ENCODE measurements around the gene TRABD2B. TPM values are rescaled to one million over a fixed set of nuclear protein-coding genes. Genes with fewer than 3 reads are reported as not detected.

Gene TRABD2B
- total RNA-seq, 1 donor from 2014 or later: 1.4 TPM

DNA sequence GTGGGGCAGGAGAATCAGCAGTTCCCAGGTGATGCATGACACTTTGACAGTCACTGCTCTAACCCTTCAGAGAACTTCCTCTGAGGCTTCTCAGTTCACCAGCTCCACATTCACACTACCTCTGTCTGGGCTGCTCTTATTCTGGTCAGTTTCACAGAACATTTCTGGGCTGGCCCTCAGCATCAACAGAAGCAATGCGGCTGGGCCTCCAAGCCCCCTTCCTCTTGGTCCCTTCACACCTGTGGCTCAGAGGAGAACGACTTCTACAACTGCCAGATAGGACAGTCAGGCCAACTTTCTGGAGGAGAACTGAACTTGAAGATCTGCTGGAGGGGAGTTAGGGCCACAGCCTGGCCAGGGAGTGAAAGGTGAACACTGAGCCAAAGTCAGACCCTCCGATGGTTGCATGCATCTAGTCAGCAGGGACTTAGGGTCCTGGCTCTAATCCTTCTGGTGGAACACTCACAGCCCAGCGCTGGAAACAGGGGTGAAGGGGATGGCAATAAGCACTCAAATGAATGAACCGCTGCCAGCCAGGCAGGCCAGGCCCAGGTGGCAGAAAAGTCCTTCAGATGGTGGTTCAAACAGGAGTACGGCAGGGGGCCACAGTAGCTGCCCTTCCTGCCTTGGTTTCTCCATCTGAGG, 285.2 kb downstream of the TRABD2B start:
- no peaks in the 10 kb centered on the region for H3K9me3 ChIP-seq (replicated peaks)
- H3K4me1 ChIP-seq: peaks cover 30% of the 10 kb centered on the region
- no peak overlapping the region for H3K4me3 ChIP-seq
- no peak for DNase-seq
- H3K27me3 ChIP-seq (ENCODE audit: low read depth): peaks cover 99% of the 10 kb centered on the region
- no peaks in the 10 kb centered on the region for H3K36me3 ChIP-seq
- intact Hi-C loops (cut with micrococcal nuclease): loop anchor here (10.0 kb wide), 1 partner anchor 277 kb away; the partner anchor contains the start of gene FOXD2
- H3K27ac ChIP-seq (replicated peaks): no peak overlapping the region
- TF ChIP-seq, protein P1, sequence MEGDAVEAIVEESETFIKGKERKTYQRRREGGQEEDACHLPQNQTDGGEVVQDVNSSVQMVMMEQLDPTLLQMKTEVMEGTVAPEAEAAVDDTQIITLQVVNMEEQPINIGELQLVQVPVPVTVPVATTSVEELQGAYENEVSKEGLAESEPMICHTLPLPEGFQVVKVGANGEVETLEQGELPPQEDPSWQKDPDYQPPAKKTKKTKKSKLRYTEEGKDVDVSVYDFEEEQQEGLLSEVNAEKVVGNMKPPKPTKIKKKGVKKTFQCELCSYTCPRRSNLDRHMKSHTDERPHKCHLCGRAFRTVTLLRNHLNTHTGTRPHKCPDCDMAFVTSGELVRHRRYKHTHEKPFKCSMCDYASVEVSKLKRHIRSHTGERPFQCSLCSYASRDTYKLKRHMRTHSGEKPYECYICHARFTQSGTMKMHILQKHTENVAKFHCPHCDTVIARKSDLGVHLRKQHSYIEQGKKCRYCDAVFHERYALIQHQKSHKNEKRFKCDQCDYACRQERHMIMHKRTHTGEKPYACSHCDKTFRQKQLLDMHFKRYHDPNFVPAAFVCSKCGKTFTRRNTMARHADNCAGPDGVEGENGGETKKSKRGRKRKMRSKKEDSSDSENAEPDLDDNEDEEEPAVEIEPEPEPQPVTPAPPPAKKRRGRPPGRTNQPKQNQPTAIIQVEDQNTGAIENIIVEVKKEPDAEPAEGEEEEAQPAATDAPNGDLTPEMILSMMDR (IDR thresholded peaks at IDR 0.05; ENCODE audit: borderline replicate concordance): no peak

DNA sequence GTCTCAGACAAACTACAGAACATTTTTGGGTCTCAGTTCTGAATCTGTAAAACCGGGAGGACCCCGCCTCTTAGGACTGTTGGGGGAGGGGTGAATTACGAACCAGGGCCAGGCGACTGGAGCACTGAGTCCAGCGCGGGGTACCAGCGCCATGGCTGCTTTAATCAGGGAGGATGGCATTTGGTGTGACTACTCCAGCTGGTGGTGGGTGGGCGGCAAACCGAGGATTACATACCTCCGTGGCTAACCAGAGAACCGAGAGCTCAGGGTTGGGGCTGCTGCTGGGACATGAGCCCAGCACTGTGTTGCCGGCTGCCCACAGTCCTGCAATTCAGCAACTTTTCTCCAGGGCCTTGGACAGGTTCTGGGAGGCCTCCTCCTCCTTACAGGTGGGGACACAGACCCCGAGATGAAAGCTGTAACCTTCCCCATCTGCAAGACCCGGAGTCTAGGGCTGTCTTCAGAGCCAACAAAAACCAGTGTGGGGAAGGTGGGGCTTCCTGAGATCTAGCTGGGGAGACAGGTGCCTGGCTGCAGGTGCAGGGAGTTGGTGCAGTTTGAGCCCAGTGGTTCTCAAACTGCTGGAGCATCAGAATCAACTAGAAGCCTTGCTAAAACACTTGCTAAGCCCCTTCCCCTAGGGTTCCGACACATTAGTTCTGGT, 285.9 kb downstream of the TRABD2B start:
- no peak for DNase-seq
- intact Hi-C loops (cut with micrococcal nuclease): loop anchor here (10.0 kb wide), 1 partner anchor 277 kb away; the partner anchor contains the start of gene FOXD2
- no peaks in the 10 kb centered on the region for H3K9me3 ChIP-seq (replicated peaks)
- H3K27ac ChIP-seq (replicated peaks): no peak overlapping the region
- no peaks in the 10 kb centered on the region for H3K36me3 ChIP-seq
- TF ChIP-seq, protein P1 (IDR thresholded peaks at IDR 0.05; ENCODE audit: borderline replicate concordance): no peak
- H3K4me3 ChIP-seq: no peak overlapping the region
- peaks cover 99% of the 10 kb centered on the region for H3K27me3 ChIP-seq (ENCODE audit: low read depth)
- peaks cover 30% of the 10 kb centered on the region for H3K4me1 ChIP-seq

Other genes starting within 250 kb of the TRABD2B start
- 0.36 TPM for gene SLC5A9, start 225.3 kb upstream of the TRABD2B start, total RNA-seq